HG03103 (cell line): ENCODE measurements around the gene ECM2.

Source experiments
- ATAC-seq: cut with Tn5 transposase; IDR thresholded peaks from one replicate; pipeline ENCODE4 v1.9.1; 2021; ENCODE audit warnings: low read depth; ENCODE audit not compliant: unreplicated experiment

ECM2 gene

DNA sequence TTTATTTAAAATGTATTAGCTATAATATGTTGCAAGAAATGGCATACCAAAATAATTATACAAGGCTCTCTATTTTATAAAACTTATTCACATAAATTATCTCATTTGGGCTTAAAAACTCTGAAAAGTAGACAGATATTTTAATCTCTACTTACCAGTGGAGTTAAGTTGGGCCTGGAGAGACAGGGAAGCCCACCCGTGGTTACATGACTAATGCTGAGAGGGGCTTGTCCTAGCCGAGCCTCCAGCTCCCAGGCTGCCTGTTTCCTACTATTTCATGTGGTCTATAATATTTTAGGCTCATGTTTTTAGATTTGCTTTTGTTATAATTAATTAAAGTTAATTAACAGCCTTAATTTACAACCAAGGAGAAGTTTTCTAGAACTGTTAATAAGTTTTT, 32.6 kb downstream of the ECM2 start:
- ATAC-seq = no peak

- no peak for ATAC-seq
These were observed 34.0 kb downstream of the ECM2 start for GRCh38 chr9:92501671-92502393.

DNA sequence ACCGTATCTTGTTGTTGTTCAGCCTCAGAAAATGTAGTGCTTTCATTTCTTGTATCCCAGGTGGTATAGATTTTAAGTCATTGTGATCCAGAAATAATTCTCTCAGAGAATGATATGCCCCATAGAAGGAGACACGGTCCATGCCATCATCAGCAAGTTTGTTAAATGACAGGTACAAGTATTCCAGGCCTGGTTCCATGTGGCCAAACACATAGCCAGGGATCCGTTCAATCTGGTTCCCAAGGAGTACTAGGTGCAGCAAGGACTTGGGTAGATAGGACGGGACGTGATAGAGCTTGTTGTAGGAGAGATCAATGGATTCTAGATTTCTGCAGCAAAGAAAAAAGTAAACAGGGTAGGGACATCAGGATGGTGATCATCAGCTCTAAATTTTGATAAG, 35.1 kb downstream of the ECM2 start:
- ATAC-seq = no peak

GRCh38 chr9:92499701-92500100, 36.1 kb downstream of the ECM2 start:
- no peak for ATAC-seq

DNA sequence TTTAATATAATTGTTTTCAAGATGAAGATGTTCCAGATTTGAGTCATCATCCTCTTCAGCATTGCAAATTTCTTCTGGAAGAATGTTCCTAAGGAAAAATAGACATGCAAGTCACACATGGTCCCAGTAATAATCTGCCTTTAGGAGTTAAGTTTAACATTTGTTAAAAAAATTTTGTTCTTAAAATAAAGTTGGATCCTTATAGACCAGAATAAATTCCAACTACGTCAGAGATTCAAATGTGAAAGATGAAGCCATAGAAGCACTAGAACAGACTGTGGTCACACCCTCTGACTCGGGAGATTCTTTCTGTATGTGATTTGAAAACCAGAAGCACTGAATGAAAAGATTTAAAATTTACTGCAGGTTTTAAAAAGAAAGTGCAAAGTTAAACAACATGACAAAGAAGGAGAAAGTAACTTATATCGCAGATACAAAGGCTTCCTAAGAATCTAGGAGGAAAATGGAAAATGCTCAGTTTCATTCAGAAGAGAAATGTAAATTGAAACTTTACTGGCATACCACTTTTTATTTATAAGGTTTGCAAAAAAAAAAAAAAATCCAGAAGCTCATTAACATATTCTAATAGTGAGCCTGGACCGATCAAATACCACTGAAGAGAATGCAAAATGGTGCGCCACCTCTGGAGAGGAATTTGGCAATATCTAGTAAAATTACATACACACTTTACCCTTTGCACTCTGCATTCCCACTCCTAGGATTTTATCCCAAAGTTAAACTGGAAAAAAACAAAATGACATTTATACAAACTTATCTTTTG, 39.2 kb downstream of the ECM2 start:
- no peak for ATAC-seq

GRCh38 chr9:92494856-92495255, 40.9 kb downstream of the ECM2 start:
- ATAC-seq = no peak

- ATAC-seq = no peak
These were observed 41.9 kb downstream of the ECM2 start for GRCh38 chr9:92493749-92494387.

GRCh38 chr9:92492781-92493401, 42.9 kb downstream of the ECM2 start:
- no peak for ATAC-seq

DNA sequence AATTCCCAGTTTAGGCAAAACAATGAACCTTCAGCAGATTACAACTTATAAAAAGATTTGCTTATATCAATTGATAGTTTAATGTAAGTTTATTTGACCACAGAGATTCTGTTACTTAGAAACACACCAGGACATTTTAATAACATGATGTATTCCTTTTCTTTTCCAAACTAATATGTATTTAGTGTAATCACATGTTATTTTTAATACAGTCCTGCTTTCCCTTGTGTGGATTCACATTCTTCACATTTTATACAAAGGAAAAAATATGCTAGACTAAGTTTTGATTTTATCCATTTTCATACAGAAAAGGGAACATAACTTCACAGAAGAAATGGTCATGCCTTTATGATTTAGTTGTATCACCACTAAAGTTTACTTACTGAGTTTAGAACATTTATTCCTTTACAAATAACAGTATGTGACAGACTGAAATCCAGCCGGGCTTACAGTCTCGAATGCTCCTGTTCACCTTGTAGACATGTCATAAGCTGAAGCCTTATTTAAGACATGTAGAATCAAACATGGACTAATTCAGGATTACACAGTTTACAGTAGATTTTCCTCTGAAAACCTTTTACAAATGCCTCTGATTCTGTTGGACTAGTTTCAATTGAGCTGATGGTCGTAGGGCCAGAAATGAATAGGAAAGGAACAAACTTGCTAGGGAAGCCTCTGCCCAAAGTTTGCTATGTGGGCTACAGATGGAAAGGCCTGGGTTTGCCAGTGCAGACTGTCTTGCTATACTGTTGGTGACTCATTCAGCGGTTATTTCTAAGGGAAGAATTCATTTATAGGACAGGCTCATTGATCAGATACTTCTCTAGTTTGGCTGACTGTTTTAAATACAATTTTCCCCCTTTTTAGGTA, 46.9 kb downstream of the ECM2 start:
- ATAC-seq = no peak

DNA sequence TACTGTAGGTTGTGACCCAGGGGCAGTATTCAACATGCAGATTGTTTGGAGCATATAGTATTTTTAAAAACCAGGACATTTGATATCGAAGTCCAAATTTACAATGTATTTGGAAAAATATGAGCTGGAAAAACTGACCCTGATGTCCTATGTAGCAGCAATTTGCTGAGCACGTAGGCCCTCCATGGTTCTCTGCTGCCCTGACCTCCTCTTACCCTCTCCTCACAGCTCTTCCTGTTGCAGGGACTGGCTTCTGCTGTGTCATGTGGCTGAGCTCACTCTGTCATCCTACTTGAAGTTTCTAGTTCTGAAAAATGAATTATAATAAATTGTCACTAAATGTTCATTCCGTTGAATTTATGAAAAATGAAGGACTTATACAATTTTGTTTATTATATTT, 49.4 kb downstream of the ECM2 start:
- no peak for ATAC-seq

GRCh38 chr9:92484563-92484962, 51.2 kb downstream of the ECM2 start:
- ATAC-seq = no peak

GRCh38 chr9:92483627-92484545, 51.9 kb downstream of the ECM2 start:
- no peak for ATAC-seq

DNA sequence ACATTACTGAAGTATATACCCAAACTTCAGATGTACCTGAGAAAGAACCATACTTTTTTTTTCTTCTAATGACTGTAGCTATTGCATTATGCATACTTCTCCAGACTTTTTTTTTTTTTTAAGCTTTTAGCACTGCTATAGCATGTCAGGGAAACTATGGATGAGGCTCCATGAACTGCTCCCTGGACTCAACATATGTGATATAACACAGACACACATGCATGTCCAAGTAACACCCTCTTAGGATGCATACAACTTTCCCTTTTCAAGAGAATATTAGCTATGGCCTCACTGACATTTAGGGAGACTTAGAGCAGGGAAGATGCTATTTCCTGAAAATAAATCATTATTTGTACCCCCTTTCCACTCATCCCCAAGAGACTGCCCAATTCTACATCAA, 53.0 kb downstream of the ECM2 start:
- no peak for ATAC-seq

DNA sequence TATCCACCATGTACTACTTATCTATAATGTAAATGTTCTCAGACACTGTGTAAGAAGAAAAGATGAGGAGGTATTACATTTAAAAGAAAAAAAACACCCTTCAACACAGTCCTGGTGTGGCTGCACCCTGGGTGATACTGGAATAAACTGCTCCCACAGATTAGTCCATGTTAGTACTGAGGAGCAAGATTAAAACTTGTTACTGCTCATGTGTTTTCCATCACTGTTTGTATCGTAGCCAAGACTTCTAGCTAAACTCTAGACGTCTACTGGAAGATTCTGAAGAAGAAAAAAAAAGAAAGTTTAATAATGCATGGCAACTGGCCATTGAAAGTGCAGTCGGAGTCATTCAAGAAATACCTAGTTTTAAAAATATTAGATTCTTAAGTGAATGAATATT, 53.5 kb downstream of the ECM2 start, which contains the start of gene ASPN:
Gene ASPN (minus strand): TSS at position 178 of the 400 bp plus-strand sequence.
- no peak for ATAC-seq

DNA sequence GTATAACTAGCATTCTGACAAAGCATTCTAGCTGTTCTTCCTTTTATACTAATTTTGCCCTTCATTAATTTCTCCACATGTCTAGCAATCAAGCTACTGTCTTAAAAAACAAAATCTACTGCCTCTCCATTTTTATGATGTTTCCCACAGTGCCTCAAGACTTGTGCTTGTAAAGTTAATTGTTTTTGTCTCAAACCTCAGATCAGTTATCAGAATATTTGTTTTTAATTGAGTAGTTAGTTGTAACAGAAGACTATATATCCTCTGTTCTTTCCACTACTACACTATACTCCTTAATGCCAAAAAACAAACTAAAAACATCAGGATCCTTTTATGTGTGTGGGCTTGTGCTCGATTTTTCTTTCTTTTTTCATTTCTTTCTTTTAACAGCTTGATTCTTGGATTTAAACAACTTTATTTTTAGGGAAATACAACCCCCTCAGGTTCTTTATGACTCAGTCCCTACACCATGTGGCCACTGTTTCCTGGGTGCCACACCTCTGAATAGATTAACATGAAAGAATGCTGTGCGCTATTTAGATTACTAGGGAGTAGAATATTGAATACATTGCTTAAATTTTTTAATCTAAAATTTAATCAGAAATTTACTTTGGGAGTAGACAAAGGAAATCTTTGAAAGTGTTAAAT, 54.7 kb downstream of the ECM2 start:
- ATAC-seq = no peak

DNA sequence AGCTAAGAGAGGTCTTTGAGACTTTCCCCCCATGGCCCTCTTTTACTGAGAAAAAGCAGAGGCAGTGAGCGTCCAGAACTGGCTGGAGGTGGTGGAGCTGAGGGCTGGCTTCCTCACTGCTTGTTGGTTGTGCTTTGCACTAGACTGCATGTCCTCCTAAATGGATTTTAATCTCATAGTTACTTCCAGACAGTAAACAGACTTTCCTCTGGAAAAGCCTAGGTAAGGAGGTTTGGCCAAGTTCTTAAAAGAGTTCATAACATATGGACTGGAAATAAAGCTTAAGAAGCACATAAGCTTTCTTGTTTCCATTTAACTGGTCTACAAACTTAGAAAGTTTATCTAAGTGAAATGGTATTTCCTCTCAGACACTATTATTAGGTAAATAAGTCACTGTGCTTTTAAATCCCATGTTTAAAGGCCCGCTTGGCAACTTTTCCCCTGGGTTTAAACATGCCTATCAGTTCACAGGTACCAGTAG, 55.5 kb downstream of the ECM2 start:
- no peak for ATAC-seq

DNA sequence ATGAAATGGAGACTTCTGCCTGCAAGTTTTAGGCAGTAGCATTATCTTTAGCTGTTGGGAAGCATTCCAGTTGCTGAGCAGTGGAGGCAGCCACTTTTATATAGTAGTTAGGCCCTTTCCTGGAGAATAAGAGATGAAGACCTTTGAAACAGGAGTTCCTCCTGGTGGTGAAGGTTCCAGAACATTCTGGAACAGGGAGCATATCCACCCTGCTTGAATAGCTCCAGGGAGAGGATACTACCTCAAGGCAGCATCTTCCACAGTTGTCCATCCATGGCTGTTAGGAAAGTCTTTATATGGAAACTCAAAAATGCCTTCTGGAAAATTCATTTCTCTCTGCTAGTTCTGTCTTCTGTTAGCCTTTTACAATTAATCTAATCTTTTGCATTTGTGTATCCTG, 56.4 kb downstream of the ECM2 start:
- no peak for ATAC-seq

DNA sequence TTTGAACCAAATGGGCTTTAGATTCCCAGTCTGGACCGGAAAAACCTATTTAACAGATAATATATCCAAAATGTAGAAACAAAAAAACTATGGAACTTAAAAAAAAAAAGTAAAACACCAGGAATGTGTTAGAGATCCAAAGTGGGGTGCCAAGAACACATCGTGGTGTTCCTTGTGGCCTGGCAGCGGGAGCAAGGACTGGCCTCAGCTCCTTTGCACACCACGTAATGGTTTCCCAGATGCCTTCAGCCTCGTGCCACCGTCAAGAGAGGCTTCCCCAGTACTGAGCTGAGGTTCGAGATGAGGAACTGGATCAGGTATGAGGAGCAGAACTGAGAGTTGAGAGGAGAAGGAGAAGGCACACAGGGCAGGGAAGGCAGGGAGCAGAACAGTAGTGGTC, 57.0 kb downstream of the ECM2 start:
- ATAC-seq = no peak

GRCh38 chr9:92476962-92477361, 58.8 kb downstream of the ECM2 start:
- ATAC-seq = no peak
